Ovary (tissue), 9 donors: ENCODE results near the gene PCDHGA8. TPM values are rescaled to one million over a fixed set of nuclear protein-coding genes. Genes with fewer than 3 reads are reported as not detected.

Source experiments
- DNase-seq, 5 donors: peaks; one replicate each; pipeline ENCODE4 v3.0.0-alpha.2; 2019 to 2020
- H3K27ac ChIP-seq, 2 donors: fragments of 200-600 bp; one replicate each; pipeline versions ENCODE4 v1.5.1 to v1.8.0; 2019 to 2022
- H3K27me3 ChIP-seq: fragments of 200-600 bp; one replicate; pipeline ENCODE4 v1.8.0; 2022
- H3K36me3 ChIP-seq: fragments of 200-600 bp; sonication (generic); one replicate; pipeline ENCODE4 v1.5.1; 2019
- H3K4me1 ChIP-seq: one replicate; pipeline ENCODE4 v1.8.1; 2013; ENCODE audit warnings: mild to moderate bottlenecking, moderate library complexity; ENCODE audit not compliant: insufficient read depth
- H3K4me3 ChIP-seq: fragments of 200-600 bp; sonication (generic); one replicate; pipeline ENCODE4 v1.5.1; 2017
- H3K9me3 ChIP-seq, 2 donors: fragments of 200-600 bp in 1 of 2; sonication (generic) in 1 of 2; one replicate each; pipeline versions ENCODE4 v1.5.1 to v1.8.1; 2013 to 2019; ENCODE audit warnings: mild to moderate bottlenecking in 1 of 2, moderate library complexity in 1 of 2
- CTCF ChIP-seq, 3 donors: fragments of 450-650 bp in 2 of 3; fragments of 200-600 bp in 1 of 3; IDR thresholded peaks; one replicate each; pipeline versions ENCODE4 v1.5.1 to v1.8.0; 2016 to 2022; ENCODE audit warnings: antibody characterized with exemption in 3 of 3, mild to moderate bottlenecking in 1 of 3
- EP300 ChIP-seq: sonication (generic); formaldehyde crosslinking; IDR thresholded peaks from one replicate; pipeline ENCODE4 v1.6.1; 2017; ENCODE audit warnings: antibody characterized with exemption
- POLR2A ChIP-seq: fragments of 450-650 bp; IDR thresholded peaks from one replicate; pipeline ENCODE4 v1.6.1; 2017; ENCODE audit warnings: antibody characterized with exemption, mild to moderate bottlenecking, moderate library complexity
- WGBS, 3 donors: extraction: QIAGEN DNeasy Blood & Tissue Kit in 1 of 3; methylation state at CpG; one replicate each; pipeline versions ENCODE4 v1.1.5 to v1.1.7; 2013 to 2017; 5-methylcytosine and 5-hydroxymethylcytosine counted together
- intact Hi-C, 4 donors: fragments of 100-400 bp; cut with DNase I; formaldehyde crosslinking; loops; one replicate each; pipeline versions ENCODE4 v1.11.0 to v1.15.1; 2022 to 2023
- polyA plus RNA-seq, 2 donors: library from polyadenylated mRNA; stranded (reverse); fragments of 200-250 nt in 1 of 2; fragments of 350-450 nt in 1 of 2; fragmentation: Illumina TruSeq in 1 of 2; extraction: RNeasy Lipid Tissue Mini Kit (QIAGEN cat#74804) in 1 of 2; gene quantifications; one replicate each; pipeline ENCODE4 v1.2.3, GENCODE V29; 2013 to 2014
- total RNA-seq, 7 donors: library from RNA; depleted of rRNA in 2 of 7; stranded (reverse); fragments of >200 nt in 2 of 7; fragmentation: NEBNext Ultra II Directional in 3 of 7; extraction: Animal tissue kit (Norgen Biotek cat#: 25700) in 3 of 7; gene quantifications; one replicate each; pipeline versions ENCODE4 v1.1.0 to v1.2.4, GENCODE V29; 2016 to 2023
- donor health status: DM: no; HTN: no; CAD: no; lungs with moderate emphysema.
- donor health status: DM: no; HTN: no; CAD: no.
- donor health status: Bipolar disorder and iron deficiency.
- donor health status: DM: yes; HTN: yes; CAD: no.
- donor health status: DM: no; HTN: no; CAD: no.
- donor health status: DM: yes; HTN: yes; CAD: no.

Gene PCDHGA8
- total and polyA plus RNA-seq, 9 donors: 0.37 to 7.6 (median 3.6) TPM

- 21 to 36% (median 26%) methylated on average over 15 of the region's 15 CpGs for WGBS, 3 donors
- Histone ChIP-seq H3K4me3 (no peak overlapping the region), H3K4me1 (no peaks in the 10 kb centered on the region), H3K27me3 (no peaks in the 10 kb centered on the region), H3K36me3 (no peaks in the 10 kb centered on the region), H3K27ac (no peak overlapping the region), H3K9me3 (peaks cover 10 to 42% of the 10 kb centered on the region in 2 donors)
- DNase-seq: no peak
- TF ChIP-seq CTCF (IDR thresholded peaks at IDR 0.05) (no peak), EP300 (no peak), POLR2A (no peak)
- intact Hi-C loops: loop anchor here in 1 of 4 donors (10.0 kb wide), 1 partner anchor 156 kb away; no protein-coding TSS in a partner anchor
Observed at GRCh38 chr5:141398608-141399007, 6.2 kb downstream of the PCDHGA8 start.

GRCh38 chr5:141399555-141400258, 7.3 kb downstream of the PCDHGA8 start:
- no peak for DNase-seq
- WGBS, 3 donors: 21 to 29% (median 21%) methylated on average over 5 to 61 of the region's 61 CpGs
- no peak for TF ChIP-seq EP300
- TF ChIP-seq CTCF (IDR thresholded peaks at IDR 0.05): no peak
- TF ChIP-seq POLR2A: no peak
- Histone ChIP-seq H3K27ac (no peak overlapping the region), H3K4me3 (no peak overlapping the region), H3K27me3 (no peaks in the 10 kb centered on the region), H3K9me3 (peaks cover 10 to 38% of the 10 kb centered on the region in 2 donors), H3K4me1 (no peaks in the 10 kb centered on the region), H3K36me3 (no peaks in the 10 kb centered on the region)
- intact Hi-C loops: loop anchor here in 2 of 4 donors (10.0 kb wide), 1 partner anchor 155 kb away; no protein-coding TSS in a partner anchor

DNA sequence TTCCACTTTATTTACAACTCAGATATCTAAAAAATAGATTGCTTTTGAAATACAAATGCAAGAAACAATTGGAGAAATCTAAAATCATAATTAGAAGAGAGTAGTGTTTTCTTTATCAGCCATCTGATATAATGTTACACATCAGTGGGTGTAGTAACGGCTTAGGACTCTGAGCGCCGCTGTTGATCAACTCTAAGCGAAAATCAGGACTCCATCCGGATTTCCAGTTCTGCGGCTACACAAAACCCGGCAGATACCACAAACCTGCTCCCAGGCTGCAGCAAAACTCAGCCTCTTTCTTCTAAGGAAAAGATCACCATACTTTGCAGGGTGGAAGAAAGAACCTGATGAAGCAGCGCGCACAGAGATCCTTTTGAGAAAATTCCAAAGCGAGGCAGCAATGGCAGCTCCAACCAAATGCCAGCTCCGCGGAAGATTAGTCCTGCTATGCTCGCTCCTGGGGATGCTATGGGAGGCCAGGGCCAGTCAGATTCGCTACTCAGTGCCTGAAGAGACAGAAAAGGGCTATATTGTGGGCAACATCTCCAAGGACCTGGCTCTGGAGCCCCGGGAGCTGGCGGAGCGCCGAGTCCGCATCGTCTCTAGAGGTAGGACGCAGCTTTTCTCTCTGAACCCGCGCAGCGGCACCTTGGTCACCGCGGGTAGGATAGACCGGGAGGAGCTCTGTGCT, 10.3 kb downstream of the PCDHGA8 start, which contains the start of gene PCDHGA9:
TSS of gene PCDHGA9 (plus strand) at position 226 of the 691 bp plus-strand sequence. CDS start at position 401, 175 bp downstream.
- Histone ChIP-seq H3K4me3 (peak within 1 kb of the TSS; percentile 12), H3K4me1 (no peaks in the 10 kb centered on the region), H3K27me3 (no peaks in the 10 kb centered on the region), H3K27ac (no peak within 1 kb of the TSS), H3K36me3 (no peaks in the 10 kb centered on the region), H3K9me3 (peaks cover 10 to 44% of the 10 kb centered on the region in 2 donors)
- peak in 1 of 5 donors; percentile 28 for DNase-seq
- intact Hi-C loops: loop anchor here in 1 of 4 donors (10.0 kb wide), 1 partner anchor 152 kb away; no protein-coding TSS in a partner anchor
- WGBS, 3 donors: 12 to 16% (median 13%) methylated on average over 27 of the region's 27 CpGs
- TF ChIP-seq CTCF (IDR thresholded peaks at IDR 0.05): no peak
- no peak for TF ChIP-seq POLR2A
- no peak for TF ChIP-seq EP300

- no peak for TF ChIP-seq EP300
- no peak for TF ChIP-seq POLR2A
- TF ChIP-seq CTCF (IDR thresholded peaks at IDR 0.05): no peak
- Histone ChIP-seq H3K27ac (no peak overlapping the region), H3K4me3 (no peak overlapping the region), H3K9me3 (peaks cover 10 to 44% of the 10 kb centered on the region in 2 donors), H3K4me1 (no peaks in the 10 kb centered on the region), H3K36me3 (no peaks in the 10 kb centered on the region), H3K27me3 (no peaks in the 10 kb centered on the region)
- WGBS, 3 donors: 23 to 30% (median 24%) methylated on average over 22 of the region's 22 CpGs
- DNase-seq: no peak
- intact Hi-C loops: loop anchor here in 1 of 4 donors (10.0 kb wide), 1 partner anchor 151 kb away; no protein-coding TSS in a partner anchor
Observed at GRCh38 chr5:141403387-141403786, 11.0 kb downstream of the PCDHGA8 start.
